ENCODE data around the gene CLEC4M. TPM values are rescaled to one million over a fixed set of nuclear protein-coding genes. Genes with fewer than 3 reads are reported as not detected.

CLEC4M gene
- total RNA-seq, 4 donors from 2014 or later, result 0.56 to 0.93 TPM; not detected in 2

- no peak for TF ChIP-seq CTCF (IDR thresholded peaks at IDR 0.05)
- no peak for ATAC-seq (ENCODE audit: low FRiP score)
- DNase-seq (ENCODE audit: low spot score), result no peak
These were observed 28.5 kb upstream of the CLEC4M start for GRCh38 chr19:7734220-7735203.

- no peak for TF ChIP-seq CTCF (IDR thresholded peaks at IDR 0.05)
- DNase-seq (ENCODE audit: low spot score) (no peak), ATAC-seq (ENCODE audit: low FRiP score) (no peak)
These were observed 26.9 kb upstream of the CLEC4M start for GRCh38 chr19:7736148-7736547.

GRCh38 chr19:7737215-7737614 lies 25.8 kb upstream of the CLEC4M start:
- ATAC-seq (ENCODE audit: low FRiP score) (no peak), DNase-seq (ENCODE audit: low spot score) (no peak)
- no peak for TF ChIP-seq CTCF (IDR thresholded peaks at IDR 0.05)

GRCh38 chr19:7738023-7738422 lies 25.0 kb upstream of the CLEC4M start:
- ATAC-seq (ENCODE audit: low FRiP score) (no peak), DNase-seq (ENCODE audit: low spot score) (no peak)
- TF ChIP-seq CTCF (IDR thresholded peaks at IDR 0.05), result no peak

GRCh38 chr19:7739211-7739755 lies 23.8 kb upstream of the CLEC4M start:
- DNase-seq (ENCODE audit: low spot score), result no peak
- TF ChIP-seq CTCF (IDR thresholded peaks at IDR 0.05), result no peak
- no peak for ATAC-seq (ENCODE audit: low FRiP score)

- TF ChIP-seq CTCF (IDR thresholded peaks at IDR 0.05), result no peak
- no peak for ATAC-seq (ENCODE audit: low FRiP score)
- no peak for DNase-seq (ENCODE audit: low spot score)
These were observed 23.0 kb upstream of the CLEC4M start for GRCh38 chr19:7739801-7740681.
